Ramos (cell line): Measurements from ENCODE around the gene FGF18.

Experiments
- in situ Hi-C: fragments of 300-500 bp; cut with MboI; formaldehyde crosslinking; loops from one replicate; pipeline ENCODE4 v1.14.3; 2022; ENCODE audit warnings: low sequenced_read_pairs; ENCODE audit not compliant: unreplicated experiment

Gene FGF18

DNA sequence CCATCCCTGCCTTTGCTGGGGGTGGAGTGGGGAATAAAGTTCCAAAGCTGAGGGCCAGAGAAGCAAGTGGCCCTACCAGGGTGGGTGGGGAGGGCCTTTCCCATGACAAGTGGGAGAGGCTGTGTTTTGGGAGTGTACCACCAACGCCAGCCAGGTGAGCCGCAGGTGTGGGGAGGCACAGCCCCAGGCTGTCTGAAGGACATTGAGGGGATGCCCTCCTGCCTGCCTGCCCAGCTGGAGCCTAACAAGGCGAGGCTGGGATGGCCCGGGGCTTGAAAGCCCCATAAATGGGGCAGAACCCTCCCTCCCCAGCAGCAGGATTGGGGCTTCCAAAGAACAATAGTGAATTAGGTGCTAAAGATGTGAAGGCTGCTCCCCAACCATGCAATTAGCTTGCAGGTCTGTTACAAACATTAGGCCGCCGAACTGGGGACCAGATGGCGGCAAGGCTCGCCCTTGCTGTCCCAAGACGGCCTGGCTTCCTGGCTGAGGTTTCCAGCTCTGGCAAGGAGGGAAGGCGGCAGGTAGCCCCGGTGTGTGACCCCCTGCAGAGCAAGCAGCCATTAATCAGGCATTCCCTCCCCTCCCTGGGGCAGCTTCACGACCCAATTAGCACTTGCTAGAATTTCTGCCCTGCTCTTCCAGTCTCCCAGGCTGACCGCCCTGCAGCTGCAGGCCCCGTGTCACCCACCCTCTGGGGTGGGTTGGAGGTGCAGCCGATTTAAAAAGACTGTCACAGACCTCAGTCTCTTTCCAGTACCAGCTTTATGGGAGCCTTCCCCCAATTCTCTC is 42.9 kb downstream of the FGF18 start:
- in situ Hi-C loops: no loop called here

DNA sequence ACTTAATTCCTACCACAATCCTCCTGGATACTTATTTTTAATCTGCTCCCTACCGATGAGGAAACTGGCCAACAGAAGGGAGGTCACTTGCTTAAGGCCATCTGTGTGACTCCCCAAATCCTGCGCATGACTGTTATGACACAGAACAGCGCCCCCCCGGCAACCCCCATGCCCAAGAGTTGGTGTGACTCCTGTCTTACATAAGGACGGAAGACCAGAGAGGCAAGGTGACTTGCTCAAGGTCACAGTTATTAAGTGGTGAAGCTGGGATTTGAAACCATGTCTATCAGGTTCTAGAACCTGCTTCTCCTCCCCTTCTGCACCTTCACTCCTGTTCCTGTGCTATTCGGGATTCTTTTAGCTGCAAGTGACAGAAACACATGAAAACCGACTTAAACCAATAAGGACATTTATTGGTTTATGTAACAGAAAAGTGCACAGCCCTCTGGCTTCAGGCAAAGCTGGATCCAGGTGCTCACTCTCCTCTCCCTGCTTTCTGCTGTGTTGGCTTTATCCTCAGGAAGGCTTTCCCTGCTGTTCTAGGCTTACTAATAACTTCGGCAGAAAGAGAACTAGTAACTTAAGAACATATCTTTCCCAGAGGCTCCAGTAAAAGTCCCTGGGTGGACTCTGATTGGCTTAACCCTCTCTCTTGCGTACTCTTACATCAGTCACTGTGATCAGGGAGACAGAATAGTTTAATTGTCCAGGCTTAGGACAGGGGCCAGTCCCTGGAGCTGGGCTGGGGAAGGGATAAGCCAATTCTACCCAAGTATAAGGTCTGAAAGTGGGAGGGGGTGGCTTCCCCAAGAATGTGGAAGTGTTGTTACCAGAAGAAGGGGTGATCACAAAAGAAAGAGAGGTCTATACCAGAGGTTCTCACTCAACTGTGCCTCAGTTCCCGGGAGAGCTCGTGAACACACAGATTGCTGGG is 43.7 kb downstream of the FGF18 start:
- in situ Hi-C loops: no loop called here

DNA sequence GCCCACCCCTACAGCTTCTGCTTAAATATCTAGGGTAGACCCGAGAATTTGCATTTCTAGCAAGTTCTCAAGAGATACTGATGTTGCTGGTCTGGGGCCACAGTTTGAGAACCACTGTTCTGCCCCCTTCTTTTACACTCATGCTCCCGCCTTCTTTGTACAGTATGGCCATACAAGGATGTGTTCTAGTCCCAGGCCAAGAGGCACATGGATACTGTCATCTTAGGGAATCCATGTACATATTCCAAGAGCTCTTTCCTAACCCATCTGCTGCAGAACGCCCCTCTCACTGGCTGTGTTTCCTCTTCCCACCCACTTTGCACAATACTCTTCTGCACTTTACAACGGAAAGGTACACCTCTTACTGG is 44.4 kb downstream of the FGF18 start:
- in situ Hi-C loops: no loop called here

DNA sequence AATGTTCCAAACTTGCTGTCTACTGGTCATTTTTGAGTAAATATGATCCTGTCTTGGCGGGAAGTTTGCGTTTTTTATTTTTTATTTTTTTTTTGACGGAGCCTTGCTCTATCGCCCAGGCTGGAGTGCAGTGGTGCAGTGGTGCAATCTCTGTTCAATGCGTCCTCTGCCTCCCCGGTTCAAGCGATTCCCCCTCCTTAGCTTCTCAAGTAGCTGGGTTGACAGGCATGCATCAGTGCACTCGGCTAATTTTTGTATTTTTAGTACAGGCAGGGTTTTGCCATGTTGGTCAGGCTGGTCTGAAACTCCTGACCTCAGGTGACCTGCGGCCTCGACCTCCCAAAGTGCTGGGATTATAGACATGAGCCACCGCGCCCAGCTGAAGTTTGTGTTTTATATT is 45.4 kb downstream of the FGF18 start:
- in situ Hi-C loops: no loop called here

DNA sequence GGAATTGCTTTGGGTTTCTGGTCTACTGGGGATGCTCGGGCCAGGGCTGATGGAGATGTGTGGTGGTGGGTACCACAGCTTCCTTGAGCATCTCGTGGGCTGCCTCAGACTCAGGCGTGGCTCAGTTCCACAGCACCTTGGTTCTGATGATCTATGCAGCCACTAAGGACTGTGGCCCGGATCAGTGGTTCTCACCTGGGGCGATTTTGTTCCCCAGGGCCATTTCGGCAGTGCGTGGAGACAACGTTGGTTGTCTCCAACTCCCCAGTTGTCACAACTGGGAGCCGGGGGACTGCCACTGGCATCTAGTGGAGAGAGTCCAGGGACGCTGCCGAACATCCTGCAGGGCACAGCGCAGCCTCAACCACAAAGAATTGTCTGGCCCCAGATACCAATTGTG is 47.7 kb downstream of the FGF18 start:
- in situ Hi-C loops: no loop called here

DNA sequence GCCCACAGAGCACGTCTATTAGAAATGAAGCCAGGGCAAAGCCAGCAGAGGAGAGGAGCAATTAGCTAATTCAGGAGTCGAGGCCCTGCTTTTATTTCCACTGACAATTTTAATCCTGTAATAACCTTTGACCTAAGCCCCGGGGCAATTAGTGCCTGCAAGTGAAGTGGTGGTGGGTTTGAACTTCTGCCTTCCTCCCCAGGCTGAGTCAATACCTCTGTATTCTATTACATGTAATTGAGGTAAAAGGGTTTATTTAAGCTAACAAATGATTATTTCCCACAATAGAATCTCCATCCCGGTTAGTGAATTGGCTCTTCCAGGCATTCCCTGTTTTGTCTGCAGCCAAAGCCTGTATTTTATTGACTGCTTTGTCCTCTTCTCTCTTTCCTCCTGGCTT is 49.9 kb downstream of the FGF18 start:
- in situ Hi-C loops: no loop called here

DNA sequence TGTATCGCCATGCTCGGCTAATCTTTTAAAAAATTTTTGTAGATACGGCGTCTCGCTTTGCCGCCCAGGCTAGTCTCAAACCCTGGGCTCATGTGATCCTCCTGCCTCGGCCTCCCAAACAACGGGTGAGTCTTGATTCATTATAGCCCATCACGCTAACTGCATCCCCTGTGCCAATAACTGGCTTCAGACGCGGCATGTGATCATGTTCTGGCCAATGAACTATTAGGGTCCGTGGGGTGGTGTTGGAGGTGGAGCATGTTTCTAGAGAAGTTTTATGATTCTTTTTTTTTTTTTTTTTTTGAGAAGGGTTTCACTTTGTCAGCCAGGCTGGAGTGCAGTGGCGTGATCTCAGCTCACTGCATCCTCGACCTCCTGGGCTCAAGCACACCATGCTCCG is 51.0 kb downstream of the FGF18 start:
- in situ Hi-C loops: no loop called here

DNA sequence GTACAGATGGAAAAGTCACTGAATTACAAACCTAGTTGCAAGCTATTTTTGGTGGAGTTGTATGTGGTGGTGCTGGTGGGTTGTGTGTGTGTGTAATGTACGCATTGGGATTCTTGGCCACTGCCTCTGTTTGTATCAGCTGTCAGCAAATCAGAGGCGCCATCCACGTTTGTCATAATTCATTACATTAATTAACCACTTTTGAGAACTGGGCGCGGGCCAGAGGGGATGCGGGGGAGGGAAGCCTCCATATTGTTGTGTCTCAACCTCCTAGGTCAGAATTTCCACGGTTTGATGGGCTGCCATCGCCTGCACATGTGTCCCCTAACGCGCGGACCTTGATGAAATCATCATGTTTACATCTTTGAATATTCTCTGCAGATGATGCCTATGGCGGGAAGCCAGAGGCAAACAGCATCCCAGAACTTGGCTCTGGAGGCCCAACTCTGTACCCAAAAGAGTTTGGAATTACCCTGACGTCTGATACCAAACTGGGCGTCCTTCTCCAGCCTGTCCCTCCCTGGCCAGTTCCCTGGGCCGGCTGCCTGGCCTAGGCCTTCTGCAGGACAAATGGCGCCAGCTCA is 54.9 kb downstream of the FGF18 start:
- in situ Hi-C loops: no loop called here

DNA sequence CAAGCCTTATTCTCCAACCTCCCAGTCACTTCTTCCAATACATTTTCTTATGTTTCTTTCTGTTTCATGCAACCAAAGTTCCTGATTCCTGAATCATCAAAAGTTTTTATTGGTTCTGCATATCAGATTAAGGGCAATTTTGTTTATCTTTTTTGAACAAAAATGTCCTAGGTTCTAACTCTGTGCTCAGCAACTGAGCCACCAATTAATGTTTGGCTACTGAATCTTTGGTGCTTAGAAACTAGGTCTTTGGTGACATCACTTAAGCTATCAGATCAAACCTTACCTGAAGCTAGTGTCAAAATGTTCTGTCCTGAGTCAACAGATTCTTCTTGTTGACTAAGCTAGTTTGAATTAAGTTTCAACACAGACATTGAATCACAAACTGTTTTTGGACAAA is 56.1 kb downstream of the FGF18 start:
- in situ Hi-C loops: no loop called here

DNA sequence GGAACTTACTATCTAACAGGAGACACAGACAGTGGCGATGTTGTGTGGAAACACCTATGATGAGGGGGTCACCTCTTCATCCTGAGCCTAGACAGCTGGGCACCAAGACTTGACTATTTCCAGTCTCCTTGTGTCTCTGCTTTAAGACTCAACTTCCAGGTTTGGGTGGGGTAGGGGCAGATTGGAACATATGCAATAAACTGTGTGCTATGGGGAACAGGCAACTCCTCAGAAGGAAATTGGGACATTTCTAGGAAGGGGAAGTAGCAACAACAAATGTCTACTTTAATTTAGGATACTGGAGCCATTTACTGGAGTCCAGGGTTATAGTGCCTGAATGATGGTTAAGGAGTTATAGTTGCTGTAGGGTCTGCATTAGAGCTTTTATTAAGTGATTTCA is 57.3 kb downstream of the FGF18 start:
- in situ Hi-C loops: no loop called here

DNA sequence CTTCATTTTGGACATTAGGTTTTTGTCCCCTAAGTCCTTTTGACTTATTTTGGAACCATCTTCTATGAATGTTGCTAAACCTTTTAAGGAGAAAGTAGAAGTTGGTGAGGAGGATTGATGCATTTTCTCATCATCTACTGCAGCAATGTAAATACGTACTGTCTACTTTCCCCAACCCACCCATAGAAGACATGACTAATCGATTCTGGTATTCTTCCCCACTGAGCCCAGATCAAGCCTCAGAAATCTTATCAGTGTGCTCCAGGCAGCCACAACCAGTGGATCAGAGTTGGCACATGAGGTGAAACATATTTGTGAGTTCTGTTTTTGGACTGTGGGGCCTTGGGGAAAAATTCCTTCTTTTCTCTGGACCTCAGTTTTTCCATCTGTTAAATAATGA is 57.7 kb downstream of the FGF18 start:
- in situ Hi-C loops: no loop called here

DNA sequence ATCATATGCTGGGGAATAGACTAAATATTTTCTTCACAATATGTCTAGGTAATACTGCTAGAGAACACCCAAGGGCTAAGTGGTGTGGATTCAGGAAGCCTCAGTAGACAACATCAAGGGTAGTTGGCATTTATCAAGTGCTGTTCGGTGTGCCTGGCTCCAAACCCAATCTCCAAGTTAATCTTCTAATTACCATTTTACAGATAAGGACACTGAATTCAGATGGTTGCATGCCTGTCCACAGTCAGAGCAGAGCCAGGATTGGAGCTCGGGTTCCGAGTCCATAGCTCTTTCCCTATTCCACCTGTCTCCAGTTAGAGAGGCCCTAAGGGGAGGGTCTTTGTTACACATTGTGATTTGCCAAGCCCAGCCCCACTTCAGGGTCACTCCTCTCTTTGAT is 58.2 kb downstream of the FGF18 start:
- in situ Hi-C loops: no loop called here

DNA sequence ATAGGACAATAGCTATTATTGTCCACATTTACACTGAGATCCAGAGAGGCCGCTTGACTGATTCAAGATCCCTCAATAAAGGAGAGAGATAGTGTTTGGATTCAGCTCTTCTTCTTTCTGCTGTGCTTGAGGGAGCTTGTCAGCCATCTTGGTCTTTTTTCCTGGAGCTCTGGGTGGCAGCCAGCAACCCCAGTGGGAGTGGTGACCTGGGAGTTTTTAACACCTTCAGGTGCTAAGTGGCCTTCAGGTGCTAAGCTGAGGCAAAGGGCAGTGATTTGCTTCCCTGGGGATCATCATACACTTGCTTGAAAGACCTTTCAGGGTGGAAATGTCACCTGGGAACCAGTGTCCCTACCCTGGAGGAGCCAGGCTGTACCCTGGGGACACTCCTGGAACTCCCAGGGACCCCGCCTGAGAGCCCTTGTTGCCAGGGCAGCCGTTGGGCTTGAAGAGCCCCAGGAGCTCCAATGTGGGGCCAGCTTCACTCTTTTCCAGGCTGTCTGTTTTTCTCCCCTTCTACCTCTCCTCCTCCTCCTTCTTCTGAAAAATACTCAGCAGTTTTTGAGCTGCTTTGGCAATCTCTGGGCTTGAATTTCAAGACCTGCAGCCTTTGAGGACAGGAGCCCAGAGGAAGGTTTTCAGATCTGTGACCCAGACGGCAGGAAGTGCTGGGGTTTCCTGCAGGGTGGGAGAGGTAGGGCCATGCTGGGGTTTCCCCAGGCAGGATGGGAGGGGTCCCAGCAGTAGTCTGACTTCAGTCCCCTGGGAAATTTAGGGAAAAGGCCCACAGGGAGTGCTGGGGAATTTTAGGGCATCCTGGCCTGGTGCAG is 59.7 kb downstream of the FGF18 start:
- in situ Hi-C loops: no loop called here

DNA sequence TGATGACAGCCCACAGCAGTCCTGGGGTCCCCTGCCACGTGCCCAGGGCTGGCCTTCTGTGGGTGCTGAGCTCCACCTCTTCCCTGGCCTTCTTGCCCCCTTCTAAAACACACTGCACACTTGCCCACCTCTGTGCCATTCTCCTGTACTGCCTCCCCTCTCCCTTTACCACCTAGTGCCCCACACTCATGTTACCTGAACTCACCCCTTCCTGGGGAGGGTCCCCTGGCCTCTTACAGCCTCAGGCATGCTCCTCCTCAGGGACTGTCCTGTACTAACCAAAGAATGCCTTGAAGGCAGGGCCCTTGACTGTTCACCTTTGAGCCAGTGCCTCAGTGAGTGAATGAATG is 60.3 kb downstream of the FGF18 start:
- in situ Hi-C loops: no loop called here

DNA sequence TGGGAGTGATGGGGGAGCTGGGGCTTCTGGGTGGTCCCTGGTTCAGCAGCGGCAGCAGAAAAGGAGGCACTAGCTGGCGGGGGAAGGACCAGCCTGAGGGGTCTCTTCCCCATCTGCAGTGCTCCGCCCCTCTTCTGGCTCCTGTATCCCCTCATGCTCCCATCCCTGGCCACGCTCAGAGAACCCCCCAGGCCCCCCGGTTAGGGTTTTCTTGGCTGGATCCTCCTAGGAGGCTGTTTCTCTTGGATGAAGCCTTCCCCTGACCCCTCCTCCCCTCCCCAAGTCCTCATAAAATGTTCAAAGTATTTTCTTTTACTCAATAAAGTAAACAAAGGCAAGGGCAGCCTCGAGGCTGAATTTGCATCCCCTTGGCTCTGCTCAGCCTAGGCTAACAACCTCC is 60.8 kb downstream of the FGF18 start:
- in situ Hi-C loops: no loop called here

DNA sequence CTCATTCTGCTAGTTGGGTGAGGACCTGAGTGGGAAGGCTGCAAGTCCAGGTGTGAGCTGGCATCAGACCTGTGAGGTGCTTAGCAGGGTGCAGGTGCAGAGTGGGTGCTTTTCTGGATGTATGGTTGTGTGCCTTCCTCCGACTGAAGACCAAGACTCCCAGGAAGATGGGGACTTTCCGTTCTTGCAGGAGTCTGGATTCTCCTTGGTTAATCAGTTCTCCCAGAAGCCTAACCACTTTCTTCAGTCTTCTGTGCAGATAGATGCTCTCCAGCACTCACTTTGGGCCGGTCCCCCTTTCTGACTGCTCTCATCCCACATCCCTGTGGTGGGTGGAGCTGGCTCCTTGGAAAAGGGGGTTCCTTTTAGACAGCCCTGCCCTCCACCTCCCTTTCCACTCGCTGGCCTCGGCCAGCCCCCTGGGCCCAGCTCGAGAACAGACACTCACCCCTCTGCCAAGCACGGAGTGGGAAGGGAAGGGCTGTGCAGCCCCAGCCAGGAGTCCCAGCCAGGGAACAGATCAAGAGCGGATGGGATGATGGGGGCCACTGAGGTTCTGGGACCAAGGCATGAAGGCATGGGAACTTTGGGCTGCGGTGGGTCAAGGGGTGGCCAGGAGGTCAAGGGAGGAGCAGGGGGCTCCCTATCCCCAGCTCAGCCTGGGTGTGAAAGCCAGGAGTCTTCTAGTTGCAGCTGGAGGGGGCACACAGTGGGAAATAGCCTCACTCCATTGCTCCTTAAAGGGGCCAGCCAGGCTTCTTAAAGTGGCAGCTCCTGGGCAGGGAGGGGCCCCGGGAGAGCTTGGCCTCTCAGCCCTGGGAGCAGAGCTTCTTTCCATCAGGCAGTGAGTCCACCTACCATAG is 62.4 kb downstream of the FGF18 start:
- in situ Hi-C loops: no loop called here

DNA sequence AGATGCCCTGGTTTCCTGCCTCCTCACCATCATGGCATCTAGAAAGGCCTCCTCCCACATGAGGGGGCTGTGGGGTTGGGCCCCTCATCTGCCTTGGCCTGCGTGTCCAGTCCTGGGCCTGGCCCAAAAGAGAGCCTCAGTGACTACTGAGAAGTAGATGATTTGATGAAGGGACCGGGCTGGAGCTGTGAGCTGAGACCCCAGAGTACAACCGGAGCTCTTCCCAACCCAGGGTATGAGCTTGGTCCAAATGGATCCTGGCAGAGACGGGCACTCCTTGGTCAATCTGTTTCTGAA is 62.9 kb downstream of the FGF18 start:
- in situ Hi-C loops: no loop called here

DNA sequence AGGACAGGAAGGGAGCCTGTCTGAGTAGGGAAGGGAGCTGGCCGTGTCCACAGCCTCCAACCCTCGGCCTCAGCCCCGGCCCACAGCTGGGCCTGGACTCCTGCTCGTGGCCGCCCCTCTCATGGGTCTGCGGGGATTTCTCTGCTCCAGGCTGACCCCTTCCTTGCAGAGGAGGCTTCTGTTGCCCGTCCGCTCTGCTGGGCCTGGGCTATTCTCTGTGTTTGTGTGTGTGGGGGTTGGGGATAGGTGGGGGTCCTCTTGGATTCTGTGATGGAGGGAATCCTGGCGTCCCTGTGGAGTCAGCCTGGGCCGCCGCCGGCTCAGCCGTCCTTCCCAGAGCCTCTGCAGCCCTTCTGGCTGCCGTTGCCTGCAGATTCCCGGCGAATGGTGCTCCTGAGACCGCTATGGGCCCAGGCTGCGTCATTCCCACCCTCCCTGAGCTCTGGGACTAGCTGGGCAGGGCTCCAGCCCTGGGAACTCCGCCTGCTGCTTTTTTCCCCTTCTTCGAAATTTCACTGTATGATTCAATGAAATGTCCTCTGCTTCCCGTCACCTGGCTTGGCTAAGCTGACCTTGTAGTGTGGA is 64.2 kb downstream of the FGF18 start:
- in situ Hi-C loops: no loop called here

DNA sequence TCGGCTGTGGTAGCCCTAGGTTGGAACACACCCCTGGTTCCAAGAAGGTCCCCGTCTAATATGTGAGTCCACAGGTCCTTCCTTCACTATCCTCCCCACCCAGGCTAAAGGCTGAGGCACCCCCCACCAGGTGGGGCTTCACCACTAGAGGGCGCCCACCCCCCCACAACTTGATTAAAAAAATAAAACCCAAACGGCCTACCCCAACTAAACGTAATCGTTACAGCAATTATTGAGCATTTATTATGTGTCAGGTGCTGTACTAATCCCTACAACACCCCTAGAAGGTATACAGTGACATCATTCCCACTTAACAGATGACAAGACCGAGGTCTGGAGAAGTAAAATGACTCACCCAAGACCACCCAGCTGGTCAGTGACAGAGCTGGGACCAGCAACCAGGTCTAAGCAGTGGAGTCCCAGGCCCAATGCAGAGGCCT is 65.0 kb downstream of the FGF18 start:
- in situ Hi-C loops: no loop called here
